Spleen (tissue), 7 donors: Measurements from ENCODE around the gene SMC6.

Source experiments
- POLR2A ChIP-seq, 3 donors: fragments of 450-650 bp; IDR thresholded peaks; one replicate each; pipeline ENCODE4 v1.5.1; 2017; ENCODE audit warnings: antibody characterized with exemption in 3 of 3, mild to moderate bottlenecking in 1 of 3
- POLR2AphosphoS5 ChIP-seq, 3 donors: sonication (generic); formaldehyde crosslinking; IDR thresholded peaks; one replicate each; pipeline ENCODE4 v1.5.1; 2017; ENCODE audit warnings: antibody characterized with exemption in 3 of 3
- TF ChIP-seq, protein P1 (sequence below), 11 experiments: fragments of 200-600 bp in 7 of 11; fragments of 450-650 bp in 4 of 11; sonication (generic) in 4 of 11; IDR thresholded peaks in 8 of 11; conservative IDR thresholded peaks in 3 of 11; 1 replicate in 7 of 11; 2 replicates in 4 of 11; pipeline versions ENCODE4 v1.4.0 to v1.8.0; 2016 to 2021; ENCODE audit warnings: antibody characterized with exemption in 11 of 11, inconsistent platforms in 4 of 11, mild to moderate bottlenecking in 1 of 11
- donor health status: DM: no; HTN: no; CAD: no; lungs with moderate emphysema.
- donor health status: DM: no; HTN: no; CAD: no.
- donor health status: DM: no; HTN: no; CAD: no.

GRCh38 chr2:17617955-17618354 lies 135.7 kb downstream of the SMC6 start:
- TF ChIP-seq, protein P1, sequence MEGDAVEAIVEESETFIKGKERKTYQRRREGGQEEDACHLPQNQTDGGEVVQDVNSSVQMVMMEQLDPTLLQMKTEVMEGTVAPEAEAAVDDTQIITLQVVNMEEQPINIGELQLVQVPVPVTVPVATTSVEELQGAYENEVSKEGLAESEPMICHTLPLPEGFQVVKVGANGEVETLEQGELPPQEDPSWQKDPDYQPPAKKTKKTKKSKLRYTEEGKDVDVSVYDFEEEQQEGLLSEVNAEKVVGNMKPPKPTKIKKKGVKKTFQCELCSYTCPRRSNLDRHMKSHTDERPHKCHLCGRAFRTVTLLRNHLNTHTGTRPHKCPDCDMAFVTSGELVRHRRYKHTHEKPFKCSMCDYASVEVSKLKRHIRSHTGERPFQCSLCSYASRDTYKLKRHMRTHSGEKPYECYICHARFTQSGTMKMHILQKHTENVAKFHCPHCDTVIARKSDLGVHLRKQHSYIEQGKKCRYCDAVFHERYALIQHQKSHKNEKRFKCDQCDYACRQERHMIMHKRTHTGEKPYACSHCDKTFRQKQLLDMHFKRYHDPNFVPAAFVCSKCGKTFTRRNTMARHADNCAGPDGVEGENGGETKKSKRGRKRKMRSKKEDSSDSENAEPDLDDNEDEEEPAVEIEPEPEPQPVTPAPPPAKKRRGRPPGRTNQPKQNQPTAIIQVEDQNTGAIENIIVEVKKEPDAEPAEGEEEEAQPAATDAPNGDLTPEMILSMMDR (IDR thresholded peaks at IDR 0.05 in 8 of 11, conservative IDR thresholded peaks at IDR 0.05 in 3 of 11) = no peak
- TF ChIP-seq POLR2AphosphoS5 (IDR thresholded peaks at IDR 0.05) = no peak
- no peak for TF ChIP-seq POLR2A (IDR thresholded peaks at IDR 0.05)
